ENCODE data around the gene ASB18. TPM values are rescaled to one million over a fixed set of nuclear protein-coding genes. Genes with fewer than 3 reads are reported as not detected.

ASB18 gene
- polyA plus RNA-seq, 3 donors = not detected

DNA sequence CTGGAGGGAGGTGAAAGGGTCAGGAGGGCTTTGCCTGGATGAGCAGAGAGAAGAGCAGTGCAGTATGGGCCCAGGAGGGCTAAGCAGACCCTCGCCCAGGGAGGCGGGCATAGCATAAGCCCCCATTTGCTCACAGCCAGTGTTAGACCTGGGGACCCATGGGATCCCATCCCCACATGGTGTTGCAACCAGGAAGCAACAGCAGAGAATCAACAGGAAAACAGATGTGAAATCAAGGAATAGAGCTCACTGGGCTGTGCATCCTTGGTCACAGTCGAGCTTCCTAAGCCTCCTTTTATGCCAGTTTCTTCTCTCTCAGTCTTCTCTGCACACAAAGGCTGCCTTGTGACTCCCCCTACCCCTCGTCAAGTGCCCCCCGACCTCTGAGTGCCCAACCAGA, 19.9 kb downstream of the ASB18 start:
- no peaks in the 10 kb centered on the region for H3K79me2 ChIP-seq (ENCODE audit: insufficient read depth, low read length)
- Mint-ChIP-seq H3K4me3 (no peak overlapping the region), H3K4me1 (no peaks in the 10 kb centered on the region), H3K27me3 (ENCODE audit: low read depth in 3 of 3) (peaks cover 3 to 17% (median 7%) of the 10 kb centered on the region in 3 donors), H3K36me3 (no peaks in the 10 kb centered on the region), H3K9me3 (peaks cover 0 to 3% (median 0%) of the 10 kb centered on the region in 7 donors), H3K27ac (no peak overlapping the region)
- no peaks in the 10 kb centered on the region for H3K36me3 ChIP-seq (replicated peaks in 1 of 2; ENCODE audit: control insufficient read depth in 1 of 2, insufficient read depth in 2 of 2, low read length in 2 of 2)
- H2AFZ ChIP-seq (ENCODE audit: insufficient read depth, low read depth, low read length, poor library complexity, severe bottlenecking) = no peak overlapping the region
- H4K20me1 ChIP-seq (ENCODE audit: insufficient read depth, low read length) = no peaks in the 10 kb centered on the region
- 87% methylated on average over 3 of the region's 5 CpGs for WGBS (ENCODE audit: insufficient coverage)
- intact Hi-C loops (cut with micrococcal nuclease) = no loop called here
- H3K9ac ChIP-seq (ENCODE audit: insufficient read depth, low read length, poor library complexity, severe bottlenecking) = no peak overlapping the region
- H3K4me1 ChIP-seq (ENCODE audit: control insufficient read depth in 1 of 2, insufficient read depth in 2 of 2, low read length in 2 of 2) = no peaks in the 10 kb centered on the region
- H3K4me2 ChIP-seq (replicated peaks; ENCODE audit: extremely low read depth, low read length, poor library complexity, severe bottlenecking) = no peak overlapping the region
- no peak overlapping the region for H3K4me3 ChIP-seq (replicated peaks in 1 of 3; ENCODE audit: low read depth in 2 of 3, low read length in 3 of 3)
- peaks cover 0 to 7% of the 10 kb centered on the region in 2 donors for H3K27me3 ChIP-seq (ENCODE audit: control insufficient read depth in 2 of 2, insufficient read depth in 2 of 2, low read length in 2 of 2)
- TF ChIP-seq CTCF (IDR thresholded peaks at IDR 0.05) = no peak
- no peak overlapping the region for H3K27ac ChIP-seq (ENCODE audit: low read depth in 1 of 2, low read length in 2 of 2)
- no peaks in the 10 kb centered on the region for H3K9me3 ChIP-seq (replicated peaks in 1 of 2; ENCODE audit: control insufficient read depth in 1 of 2, insufficient read depth in 1 of 2, low read length in 2 of 2)
- DNase-seq = no peak

GRCh38 chr2:236242057-236242495, 22.1 kb downstream of the ASB18 start:
- no peak overlapping the region for H2AFZ ChIP-seq (ENCODE audit: insufficient read depth, low read depth, low read length, poor library complexity, severe bottlenecking)
- no peak overlapping the region for H3K27ac ChIP-seq (ENCODE audit: low read depth in 1 of 2, low read length in 2 of 2)
- H4K20me1 ChIP-seq (ENCODE audit: insufficient read depth, low read length) = no peaks in the 10 kb centered on the region
- TF ChIP-seq CTCF (IDR thresholded peaks at IDR 0.05) = no peak
- H3K27me3 ChIP-seq (ENCODE audit: control insufficient read depth in 2 of 2, insufficient read depth in 2 of 2, low read length in 2 of 2) = peaks cover 0 to 22% of the 10 kb centered on the region in 2 donors
- no peak overlapping the region for H3K9ac ChIP-seq (ENCODE audit: insufficient read depth, low read length, poor library complexity, severe bottlenecking)
- Mint-ChIP-seq H3K36me3 (no peaks in the 10 kb centered on the region), H3K4me3 (no peak overlapping the region), H3K27ac (no peak overlapping the region), H3K4me1 (no peaks in the 10 kb centered on the region), H3K9me3 (peaks cover 0 to 7% (median 2%) of the 10 kb centered on the region in 7 donors), H3K27me3 (ENCODE audit: low read depth in 3 of 3) (peaks cover 20 to 30% (median 22%) of the 10 kb centered on the region in 3 donors)
- no peak for DNase-seq
- no peaks in the 10 kb centered on the region for H3K36me3 ChIP-seq (replicated peaks in 1 of 2; ENCODE audit: control insufficient read depth in 1 of 2, insufficient read depth in 2 of 2, low read length in 2 of 2)
- intact Hi-C loops (cut with micrococcal nuclease) = no loop called here
- H3K79me2 ChIP-seq (ENCODE audit: insufficient read depth, low read length) = no peaks in the 10 kb centered on the region
- no peak overlapping the region for H3K4me2 ChIP-seq (replicated peaks; ENCODE audit: extremely low read depth, low read length, poor library complexity, severe bottlenecking)
- no peak overlapping the region for H3K4me3 ChIP-seq (replicated peaks in 1 of 3; ENCODE audit: low read depth in 2 of 3, low read length in 3 of 3)
- 82% methylated on average over 6 of the region's 8 CpGs for WGBS (ENCODE audit: insufficient coverage)
- H3K9me3 ChIP-seq (replicated peaks in 1 of 2; ENCODE audit: control insufficient read depth in 1 of 2, insufficient read depth in 1 of 2, low read length in 2 of 2) = peaks cover 0 to 7% of the 10 kb centered on the region in 2 donors
- no peaks in the 10 kb centered on the region for H3K4me1 ChIP-seq (ENCODE audit: control insufficient read depth in 1 of 2, insufficient read depth in 2 of 2, low read length in 2 of 2)
